Activated CD4-positive, CD25-positive, alpha-beta regulatory T cell (primary cell): ENCODE data around the gene WASF3.

ENCODE experiments used
- DNase-seq, 4 experiments: peaks; one replicate each; lab custom pipeline; 2025; lab: John Stamatoyannopoulos, UW

Gene WASF3

DNA sequence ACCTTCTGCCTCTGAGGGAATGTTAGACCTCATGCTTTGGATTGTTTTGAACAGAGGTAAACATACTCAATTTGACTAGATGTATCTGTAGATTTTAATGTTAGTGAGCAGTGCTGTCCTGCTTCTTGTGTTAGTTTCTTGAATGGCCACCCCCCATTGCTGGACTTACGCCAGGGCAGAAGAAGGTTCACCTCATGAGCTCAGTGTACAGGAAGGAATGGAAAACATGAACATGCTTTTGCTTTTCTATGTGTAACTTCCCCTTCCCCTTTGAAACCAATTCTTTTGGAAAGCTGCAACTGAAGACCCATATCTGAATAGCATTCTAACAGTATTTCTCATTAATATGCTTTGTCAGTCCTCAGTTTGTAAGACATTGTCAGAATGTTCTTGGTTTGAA lies 32.3 kb downstream of the WASF3 start:
- DNase-seq = no peak

GRCh38 chr13:26590379-26590778 lies 32.9 kb downstream of the WASF3 start:
- DNase-seq = no peak

DNA sequence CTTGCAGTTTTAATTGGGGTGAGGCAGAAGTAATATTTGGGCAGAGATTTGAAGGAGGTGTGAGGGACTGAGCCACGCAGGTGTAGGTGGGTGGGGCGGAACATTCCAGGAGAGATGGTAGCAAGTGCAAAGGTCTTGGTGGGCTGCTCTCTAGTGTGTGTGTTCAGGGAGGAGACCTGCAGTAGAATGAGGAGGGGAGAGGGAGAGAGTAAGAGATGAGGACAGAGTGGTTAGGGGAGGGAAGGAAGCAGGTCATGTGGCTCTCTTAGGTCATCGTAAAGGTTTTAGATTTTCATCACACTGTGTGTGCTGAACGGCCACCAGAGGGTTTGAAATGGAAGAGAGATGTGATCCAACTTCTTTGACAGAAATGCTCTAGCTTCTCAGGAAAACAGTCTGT lies 33.5 kb downstream of the WASF3 start:
- DNase-seq = no peak

DNA sequence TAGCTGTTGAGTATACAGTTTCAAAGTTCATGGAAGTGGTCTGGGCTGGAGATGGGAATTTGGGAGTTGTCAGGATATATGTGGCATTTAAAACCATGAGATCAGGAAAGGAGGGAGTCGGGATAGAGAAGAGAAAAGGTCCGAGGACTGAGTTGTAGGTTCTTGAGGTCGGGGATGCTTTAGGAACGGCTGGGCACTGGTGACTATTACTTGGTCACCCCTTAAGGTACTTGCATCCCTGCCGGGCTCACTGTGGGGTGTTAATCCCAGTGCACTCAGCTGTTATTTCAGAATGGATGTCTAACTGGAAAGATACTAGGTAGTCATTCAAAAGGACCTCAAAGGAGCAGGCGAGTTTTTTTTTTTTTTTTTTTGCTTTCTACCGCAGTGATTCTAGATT lies 34.2 kb downstream of the WASF3 start:
- no peak for DNase-seq

- DNase-seq = no peak
Observed at GRCh38 chr13:26593661-26594060, 36.2 kb downstream of the WASF3 start.

DNA sequence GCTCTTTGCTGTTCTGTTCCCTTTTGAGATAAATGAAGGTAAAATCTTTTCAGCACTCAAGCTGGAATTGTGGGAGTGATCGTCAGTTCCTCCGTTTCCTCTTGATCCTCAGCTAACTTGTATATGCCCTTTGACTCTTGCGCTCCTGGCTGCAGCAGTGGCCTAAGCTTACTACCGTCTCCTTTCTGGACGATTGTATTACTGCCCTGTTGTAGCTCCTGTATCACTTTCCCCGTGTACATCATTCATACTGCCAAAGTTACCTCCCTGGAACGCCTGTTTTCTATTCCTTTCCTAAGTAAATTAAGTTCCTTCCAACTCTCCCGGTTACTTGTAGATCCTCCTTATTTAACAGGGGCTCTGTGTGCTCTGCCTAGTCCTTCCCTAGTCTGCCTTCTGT lies 36.9 kb downstream of the WASF3 start:
- DNase-seq = no peak

- no peak for DNase-seq
Observed at GRCh38 chr13:26596458-26596857, 39.0 kb downstream of the WASF3 start.

GRCh38 chr13:26599403-26599802 lies 41.9 kb downstream of the WASF3 start:
- no peak for DNase-seq

DNA sequence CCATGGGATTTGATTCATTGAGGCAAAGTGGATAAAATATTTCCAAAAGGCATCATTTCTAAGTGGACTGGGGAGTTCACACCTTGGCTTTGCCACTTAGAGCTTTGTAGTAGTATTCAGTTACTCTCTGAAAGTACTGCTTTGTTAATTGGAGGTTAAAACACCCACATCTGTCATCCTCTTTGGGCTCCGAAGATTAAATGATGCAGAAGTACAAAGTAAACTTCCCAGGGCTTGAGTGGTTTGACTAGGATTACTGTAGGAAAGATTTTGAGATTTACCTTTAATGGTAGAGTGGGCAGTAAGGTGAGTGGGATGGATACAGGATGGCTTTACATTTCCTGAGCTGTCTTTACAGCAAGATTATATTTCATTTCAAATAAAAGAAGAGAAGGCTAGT lies 42.4 kb downstream of the WASF3 start:
- no peak for DNase-seq

- no peak for DNase-seq
Observed at GRCh38 chr13:26600343-26600742, 42.9 kb downstream of the WASF3 start.

GRCh38 chr13:26601669-26602068 lies 44.2 kb downstream of the WASF3 start:
- DNase-seq = no peak

- DNase-seq = no peak
Observed at GRCh38 chr13:26602783-26603182, 45.3 kb downstream of the WASF3 start.

DNA sequence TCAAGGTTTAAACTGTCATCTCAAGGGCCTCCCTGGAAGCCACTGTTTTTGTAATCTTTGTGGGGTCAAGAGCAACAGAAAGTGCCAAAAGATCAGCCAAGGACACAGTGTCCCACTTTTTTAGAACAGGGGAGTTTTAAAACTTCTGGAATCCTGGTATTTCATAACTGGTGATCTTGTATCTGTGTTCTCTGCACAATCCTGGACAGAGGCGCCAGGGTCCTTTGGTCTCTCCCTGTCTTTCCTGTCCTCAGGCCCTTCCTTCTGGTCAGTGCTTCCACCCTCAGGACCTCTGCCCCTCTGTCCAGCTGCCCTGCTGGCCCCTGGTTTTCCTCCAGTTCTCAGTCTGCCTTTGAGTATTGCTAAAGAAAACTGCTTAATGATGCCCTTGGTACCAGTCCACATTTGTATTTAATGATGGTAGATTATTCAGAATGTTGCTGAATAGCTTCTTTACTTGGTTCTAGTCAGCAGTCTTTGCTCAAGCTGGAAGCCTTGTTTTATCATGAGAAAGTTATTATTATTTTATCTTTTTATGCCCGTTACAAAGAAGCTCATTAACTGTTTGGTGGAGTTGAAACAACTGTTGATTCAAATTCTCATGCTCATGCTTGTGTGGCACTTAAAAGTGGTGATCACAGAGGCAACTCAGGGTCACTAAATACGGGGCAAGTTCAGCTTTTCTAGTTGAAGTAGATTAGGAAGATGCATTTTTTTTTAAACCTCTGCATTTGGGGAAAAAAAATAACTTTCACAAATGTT lies 47.5 kb downstream of the WASF3 start:
- DNase-seq = no peak

DNA sequence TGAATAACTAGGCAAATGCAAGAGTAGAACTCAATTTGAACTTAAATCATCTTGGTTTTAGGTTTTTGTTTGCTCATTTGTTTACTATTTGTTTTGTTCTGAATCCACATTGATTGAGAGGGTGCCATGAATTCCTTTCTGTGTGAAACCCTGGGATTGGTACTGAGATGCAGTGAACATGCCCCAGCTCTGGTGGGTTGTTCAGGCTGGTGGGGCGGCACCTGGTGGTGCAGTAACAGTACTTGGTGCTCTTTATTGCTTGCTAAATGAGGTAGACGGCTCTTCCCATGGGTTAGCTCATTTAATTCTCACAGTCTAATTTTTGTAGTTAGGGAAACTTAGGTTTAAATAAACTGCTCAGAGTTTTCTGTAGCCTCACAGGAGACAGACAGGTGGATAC lies 48.4 kb downstream of the WASF3 start:
- DNase-seq = no peak

GRCh38 chr13:26606631-26607030 lies 49.1 kb downstream of the WASF3 start:
- no peak for DNase-seq

DNA sequence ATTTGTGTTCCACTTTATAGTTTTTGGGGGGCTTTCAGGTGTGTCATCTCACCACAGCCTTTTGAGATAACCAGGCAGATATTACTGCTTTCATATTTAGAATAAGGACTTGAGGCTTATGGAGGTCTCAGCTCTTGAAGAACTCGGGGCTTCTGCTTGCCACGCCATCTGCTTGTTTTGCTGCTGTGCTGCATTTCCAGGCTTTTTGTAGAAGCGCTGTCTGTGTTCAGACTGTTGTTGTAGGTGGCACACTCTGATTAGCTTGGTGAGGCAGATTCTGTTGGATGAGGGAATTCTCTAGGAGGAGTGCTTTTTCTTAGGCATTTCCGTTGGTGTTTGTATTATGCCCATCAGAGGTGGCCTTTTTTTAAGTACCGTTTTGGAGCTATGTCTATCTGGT lies 57.2 kb downstream of the WASF3 start:
- DNase-seq = no peak

DNA sequence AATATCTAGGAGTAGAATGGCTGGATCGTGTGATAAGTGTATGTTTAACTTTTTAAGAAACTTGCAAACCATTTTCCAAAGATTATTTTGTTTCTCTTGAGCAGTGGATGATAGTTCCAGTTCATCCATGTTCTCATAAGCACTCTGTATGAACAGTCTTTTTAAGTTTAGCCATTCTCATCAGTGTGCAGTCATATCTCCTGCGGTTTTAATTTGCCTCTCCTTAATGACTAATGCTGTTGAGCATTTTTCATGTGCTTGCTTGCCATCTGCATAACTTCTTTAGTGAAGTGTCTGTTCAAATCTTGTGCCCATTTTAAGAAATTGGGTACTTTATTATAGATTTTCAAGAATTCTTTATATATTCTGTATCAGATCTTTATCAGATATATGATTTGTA lies 58.6 kb downstream of the WASF3 start:
- no peak for DNase-seq

GRCh38 chr13:26618726-26619125 lies 61.2 kb downstream of the WASF3 start:
- no peak for DNase-seq

DNA sequence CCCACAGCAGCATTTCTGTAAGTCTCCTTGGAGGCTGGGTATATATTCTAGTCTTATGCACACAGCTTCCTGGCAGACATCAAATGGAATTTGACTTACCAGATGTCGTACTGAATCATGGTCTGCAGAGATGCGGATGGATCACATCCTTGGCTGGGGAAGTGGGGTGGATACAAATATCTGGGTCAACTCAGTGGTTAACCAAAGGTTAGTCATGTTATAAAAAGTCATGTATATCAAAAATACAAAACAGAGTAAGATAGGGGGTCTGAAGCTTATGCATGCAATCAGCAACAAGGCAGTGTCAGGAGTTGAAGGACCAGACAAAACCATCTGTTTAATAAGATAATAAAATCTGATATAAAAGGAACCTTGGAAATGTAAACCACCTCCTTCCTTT lies 61.9 kb downstream of the WASF3 start:
- DNase-seq = no peak

- DNase-seq = no peak
Observed at GRCh38 chr13:26621731-26622401, 64.4 kb downstream of the WASF3 start.

DNA sequence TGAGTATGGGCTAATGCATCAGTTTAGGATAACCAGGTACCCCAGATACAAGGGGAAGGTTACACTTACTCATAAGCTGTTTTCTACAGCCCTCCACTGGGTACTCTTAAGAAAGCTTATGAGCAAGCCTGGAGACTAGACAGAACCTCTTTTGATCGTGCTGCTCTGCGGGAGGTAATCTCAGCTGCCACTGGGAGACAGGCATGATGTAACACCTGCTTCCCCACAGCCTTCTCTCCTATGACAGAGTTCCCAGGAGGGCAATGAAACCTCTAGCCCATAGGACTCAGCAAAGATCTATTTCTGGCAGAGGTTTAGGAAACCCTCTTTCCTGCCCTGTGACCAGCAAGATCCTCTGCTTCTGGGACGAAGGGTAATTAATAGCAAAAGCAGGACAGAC lies 65.6 kb downstream of the WASF3 start:
- DNase-seq = no peak

DNA sequence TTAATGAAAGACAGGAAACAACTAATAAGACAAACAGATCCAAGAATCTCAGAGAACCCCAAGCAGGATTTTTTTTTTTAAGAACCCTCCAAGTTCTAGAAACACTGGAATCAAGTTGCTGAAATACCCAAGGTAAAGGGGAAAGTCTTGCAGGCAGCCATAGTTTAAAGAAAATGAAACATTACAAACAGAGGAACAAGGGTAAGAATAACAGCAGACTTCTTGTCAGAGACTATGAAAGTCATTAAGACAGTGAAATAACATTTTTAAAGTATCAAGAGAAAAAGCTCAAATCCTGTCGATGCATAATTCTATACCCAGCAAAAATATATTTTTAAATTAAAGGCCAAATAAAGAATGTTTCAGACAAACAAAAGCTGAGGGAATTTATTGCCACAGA lies 67.1 kb downstream of the WASF3 start:
- DNase-seq = no peak

DNA sequence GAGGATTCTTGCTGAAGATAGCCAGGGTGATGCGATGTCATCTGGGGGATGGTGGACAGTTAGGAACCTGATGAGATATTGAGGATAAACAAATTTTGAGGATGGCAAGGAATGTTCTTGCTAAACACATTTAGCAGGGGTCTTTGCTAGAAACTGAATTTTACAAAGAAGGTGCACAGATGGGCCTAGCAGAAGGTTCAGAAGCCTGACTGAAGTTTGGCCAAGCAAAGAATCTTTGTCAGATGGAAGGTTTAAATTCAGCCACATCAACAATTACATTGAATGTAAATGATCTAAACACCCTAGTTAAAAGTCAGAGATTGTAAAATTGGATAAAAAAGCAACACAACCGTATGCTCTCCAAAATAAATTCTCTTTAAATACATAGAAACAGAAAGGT lies 68.8 kb downstream of the WASF3 start:
- no peak for DNase-seq

DNA sequence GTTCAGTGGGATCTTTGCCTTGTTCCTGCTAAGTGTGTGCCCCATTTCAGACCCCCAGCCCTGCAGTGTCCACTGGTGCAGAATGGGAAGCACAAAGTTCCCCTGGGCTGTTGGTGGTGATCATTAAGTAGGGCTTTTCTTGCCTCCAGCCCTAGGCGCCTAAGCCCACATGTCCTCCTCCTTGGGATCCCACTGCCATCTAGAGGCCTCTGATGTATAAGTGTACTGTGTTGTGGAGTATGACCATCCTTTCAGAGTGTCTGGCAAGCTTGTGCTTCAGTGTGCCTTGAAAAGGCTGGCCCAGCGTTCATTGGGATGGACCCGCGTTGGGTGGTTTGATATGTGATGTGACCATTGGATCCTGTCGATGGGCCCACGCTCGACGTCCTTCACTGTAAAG lies 71.2 kb downstream of the WASF3 start:
- no peak for DNase-seq
